IPS DF 6.9 (cell line): ENCODE data around the gene METTL8.
A peak's percentile ranks its signal among the peaks of the same experiment; 100 is the strongest.
"Not testable (repeated sequence)": the region's sequence is repeated elsewhere in the genome, so short reads cannot be mapped to it uniquely, and the experiment has no call there.

ENCODE experiments used
- DNase-seq: peaks from one replicate; pipeline ENCODE4 v3.0.0-alpha.2; 2013; ENCODE audit warnings: low read depth, low spot score
- H3K27ac ChIP-seq: one replicate; pipeline ENCODE4 v1.5.1; 2013; ENCODE audit warnings: low read length, control low read depth
- H3K27me3 ChIP-seq: 2 replicates; pipeline ENCODE4 v1.6.1; 2013; ENCODE audit warnings: mild to moderate bottlenecking, low read length; ENCODE audit not compliant: control insufficient read depth, insufficient read depth
- H3K36me3 ChIP-seq: 2 replicates; pipeline ENCODE4 v1.6.1; 2013; ENCODE audit warnings: low read length; ENCODE audit not compliant: control insufficient read depth, insufficient read depth
- H3K4me1 ChIP-seq: 2 replicates; pipeline ENCODE4 v1.6.1; 2013; ENCODE audit warnings: low read length; ENCODE audit not compliant: control insufficient read depth, insufficient read depth
- H3K4me3 ChIP-seq: 2 replicates; pipeline ENCODE4 v1.5.1; 2013; ENCODE audit warnings: mild to moderate bottlenecking, low read length
- H3K9me3 ChIP-seq: 2 replicates; pipeline ENCODE4 v1.6.1; 2013; ENCODE audit warnings: low read length, inconsistent platforms; ENCODE audit not compliant: control insufficient read depth, insufficient read depth
- WGBS: extraction: QIAGEN DNeasy Blood & Tissue Kit; methylation state at CpG from one replicate; pipeline ENCODE4 v1.1.7; 2013; ENCODE audit warnings: mixed read lengths, missing lambda C conversion rate; ENCODE audit not compliant: insufficient read length, insufficient coverage; 5-methylcytosine and 5-hydroxymethylcytosine counted together

METTL8 gene

DNA sequence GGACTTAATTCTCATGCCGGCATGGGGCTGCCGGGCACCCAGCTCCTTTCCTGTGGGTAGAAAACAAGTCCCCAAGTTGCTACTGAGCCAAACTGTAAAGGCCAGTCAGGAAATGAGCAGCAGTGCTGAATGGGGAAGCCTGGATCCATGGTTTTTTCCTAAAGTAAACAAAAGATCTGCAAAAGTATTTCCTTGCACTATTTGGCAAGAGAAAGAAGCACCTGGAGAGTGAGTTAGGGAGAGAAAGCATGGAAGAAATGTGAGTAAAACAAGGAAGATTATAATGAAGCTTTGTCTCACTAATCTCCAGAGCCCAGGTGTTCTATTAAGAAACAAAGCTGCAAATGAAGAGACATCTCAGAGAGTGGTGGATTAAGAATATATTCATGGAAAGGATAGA is 117.6 kb downstream of the METTL8 start:
- H3K27ac ChIP-seq, result peak overlapping the region; percentile 85
- peaks cover 5% of the 10 kb centered on the region for H3K4me1 ChIP-seq
- no peaks in the 10 kb centered on the region for H3K27me3 ChIP-seq
- peak; percentile 81 for DNase-seq
- H3K4me3 ChIP-seq, result no peak overlapping the region
- H3K36me3 ChIP-seq, result peaks cover 3% of the 10 kb centered on the region; the same call in 1 of the 2 replicates
- whole genome bisulfite sequencing, result no CpG with 5 or more reads among the region's 2 CpGs
- peaks cover 4% of the 10 kb centered on the region for H3K9me3 ChIP-seq

DNA sequence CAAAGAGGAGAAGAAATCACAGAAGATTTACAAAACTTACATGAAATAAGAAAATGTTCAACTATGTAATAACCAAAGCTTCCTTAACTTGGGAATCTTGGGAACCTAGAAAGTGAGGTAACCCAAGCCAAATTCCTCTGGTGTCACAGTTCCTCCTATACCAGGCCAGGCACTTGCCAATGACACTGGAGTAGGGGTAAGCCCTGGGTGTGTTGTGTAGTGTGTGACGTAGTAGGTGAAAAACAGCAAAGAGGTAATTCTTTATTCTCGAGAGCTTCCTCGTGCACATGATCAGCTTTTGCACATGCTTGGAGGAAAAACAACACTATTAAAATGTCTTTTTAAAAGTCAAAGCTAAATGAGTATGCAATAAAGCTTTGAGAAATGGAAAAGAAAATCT is 118.0 kb downstream of the METTL8 start:
- WGBS, result no CpG with 5 or more reads among the region's 3 CpGs
- DNase-seq, result no peak
- Histone ChIP-seq H3K36me3 (peaks cover 3% of the 10 kb centered on the region; the same call in 1 of the 2 replicates), H3K4me1 (peaks cover 5% of the 10 kb centered on the region), H3K4me3 (no peak overlapping the region), H3K27me3 (no peaks in the 10 kb centered on the region), H3K27ac (peak overlapping the region; percentile 85), H3K9me3 (peaks cover 4% of the 10 kb centered on the region)

DNA sequence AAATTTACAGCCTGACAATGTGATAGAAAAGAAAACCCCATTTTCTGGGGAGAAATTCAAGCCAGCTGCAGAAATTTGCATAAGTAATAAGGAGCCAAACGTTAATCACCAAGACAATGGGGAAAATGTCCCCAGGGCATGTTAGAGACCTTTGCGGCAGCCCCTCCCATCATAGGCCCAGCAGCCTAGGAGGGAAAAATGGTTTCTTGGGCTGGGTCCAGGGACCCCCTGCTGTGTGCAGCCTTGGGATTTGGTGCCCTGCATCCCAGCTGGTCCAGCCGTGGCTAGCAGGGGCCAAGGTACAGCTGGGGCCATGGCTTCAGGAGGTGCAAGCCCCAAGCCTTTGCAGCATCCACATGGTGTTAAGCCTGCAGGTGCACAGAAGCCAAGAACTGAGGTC is 121.6 kb downstream of the METTL8 start:
- DNase-seq, H3K4me1 ChIP-seq: not testable (repeated sequence)

DNA sequence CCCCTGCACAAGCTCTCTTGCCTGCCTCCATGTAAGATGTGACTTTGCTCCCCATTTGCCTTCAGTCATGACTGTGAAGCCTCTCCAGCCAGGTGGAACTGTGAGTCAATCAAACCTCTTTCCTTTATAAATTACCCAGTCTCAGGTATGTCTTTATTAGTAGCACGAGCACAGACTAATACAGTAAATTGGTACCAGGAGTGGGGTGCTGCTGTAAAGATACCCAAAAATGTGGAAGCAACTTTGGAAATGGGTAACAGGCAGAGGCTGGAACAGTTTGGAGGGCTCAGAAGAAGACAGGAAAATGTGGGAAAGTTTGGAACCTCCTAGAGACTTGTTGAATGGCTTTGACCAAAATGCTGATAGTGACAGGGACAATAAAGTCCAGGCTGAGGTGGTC is 122.2 kb downstream of the METTL8 start:
- no CpG with 5 or more reads among the region's 1 CpG for WGBS
- not testable (repeated sequence) for H3K27me3 ChIP-seq, H3K4me3 ChIP-seq, DNase-seq, H3K9me3 ChIP-seq, H3K4me1 ChIP-seq, H3K36me3 ChIP-seq, H3K27ac ChIP-seq

More for the DNA sequence above, 121.6 kb downstream of the METTL8 start:
- not testable (repeated sequence) for H3K27me3 ChIP-seq, H3K9me3 ChIP-seq, H3K27ac ChIP-seq, H3K4me3 ChIP-seq, H3K36me3 ChIP-seq
- no CpG with 5 or more reads among the region's 3 CpGs for WGBS

DNA sequence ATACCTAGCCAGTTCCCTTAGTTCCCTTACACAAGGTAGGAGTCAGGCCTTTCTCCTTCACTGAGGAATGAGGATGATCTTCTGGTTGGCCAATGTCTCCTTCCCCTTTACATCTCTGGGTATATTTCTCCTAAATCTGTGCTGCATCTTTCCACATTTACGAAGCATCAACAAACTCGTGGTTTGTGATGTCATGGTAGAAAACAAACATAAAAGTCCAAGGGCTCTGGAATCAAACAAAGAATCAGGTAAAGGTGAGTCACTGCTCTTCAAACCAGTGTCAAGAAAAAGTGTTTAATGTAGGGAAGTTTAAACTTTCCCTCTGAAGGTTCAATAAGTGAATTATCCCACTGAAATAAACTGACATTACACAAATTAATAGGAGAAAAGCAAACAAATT is 122.9 kb downstream of the METTL8 start:
- no CpG with 5 or more reads among the region's 2 CpGs for WGBS
- Histone ChIP-seq H3K27me3 (no peaks in the 10 kb centered on the region), H3K27ac (no peak overlapping the region), H3K36me3 (peaks cover 3% of the 10 kb centered on the region; the same call in 1 of the 2 replicates), H3K4me3 (no peak overlapping the region), H3K4me1 (peaks cover 2% of the 10 kb centered on the region; the same call in 1 of the 2 replicates), H3K9me3 (peaks cover 4% of the 10 kb centered on the region)
- no peak for DNase-seq

DNA sequence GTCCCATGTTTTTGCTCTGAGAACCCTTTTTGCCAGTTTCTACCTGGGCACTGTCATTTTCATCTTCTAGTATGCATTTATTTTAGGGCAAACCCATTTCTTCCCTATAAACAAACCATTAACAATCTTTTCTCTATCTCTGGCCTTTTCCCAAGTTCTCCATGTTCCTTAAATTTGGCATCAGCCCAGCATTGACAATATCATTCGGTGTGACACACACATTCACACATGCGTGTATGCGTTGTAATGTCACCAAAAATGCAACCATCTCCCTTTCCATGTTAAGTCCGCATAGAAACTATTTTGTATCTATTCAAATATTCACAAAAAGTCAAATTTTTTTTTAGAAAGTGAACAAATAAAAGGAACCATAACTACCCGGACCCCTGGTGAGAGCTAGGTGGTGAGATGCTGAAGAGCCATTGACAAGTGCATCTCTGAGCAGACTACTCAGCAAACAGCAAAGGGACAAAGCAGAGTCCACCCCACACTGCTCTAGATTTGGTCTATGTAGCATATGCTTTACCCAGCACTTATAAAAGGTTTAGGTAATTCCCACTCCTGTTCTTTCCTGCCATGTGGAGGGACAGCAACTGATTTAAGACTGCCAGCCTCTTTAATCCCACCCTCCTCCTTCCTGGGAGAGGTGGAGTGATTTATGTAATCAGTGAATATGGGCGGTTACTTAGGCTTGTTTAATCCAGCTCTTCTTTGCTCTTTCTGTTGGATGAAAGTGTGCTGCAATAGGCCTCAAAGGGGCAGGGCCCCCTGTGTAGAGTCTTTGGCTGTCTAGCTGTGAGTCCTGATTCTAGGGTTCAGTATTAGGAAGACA is 124.1 kb downstream of the METTL8 start:
- no peaks in the 10 kb centered on the region for H3K4me1 ChIP-seq
- H3K4me3 ChIP-seq, result no peak overlapping the region
- peaks cover 4% of the 10 kb centered on the region for H3K9me3 ChIP-seq
- H3K36me3 ChIP-seq, result peaks cover 3% of the 10 kb centered on the region; the same call in 1 of the 2 replicates
- H3K27me3 ChIP-seq, result no peaks in the 10 kb centered on the region
- WGBS, result no CpG with 5 or more reads among the region's 6 CpGs
- H3K27ac ChIP-seq, result no peak overlapping the region
- DNase-seq, result no peak

DNA sequence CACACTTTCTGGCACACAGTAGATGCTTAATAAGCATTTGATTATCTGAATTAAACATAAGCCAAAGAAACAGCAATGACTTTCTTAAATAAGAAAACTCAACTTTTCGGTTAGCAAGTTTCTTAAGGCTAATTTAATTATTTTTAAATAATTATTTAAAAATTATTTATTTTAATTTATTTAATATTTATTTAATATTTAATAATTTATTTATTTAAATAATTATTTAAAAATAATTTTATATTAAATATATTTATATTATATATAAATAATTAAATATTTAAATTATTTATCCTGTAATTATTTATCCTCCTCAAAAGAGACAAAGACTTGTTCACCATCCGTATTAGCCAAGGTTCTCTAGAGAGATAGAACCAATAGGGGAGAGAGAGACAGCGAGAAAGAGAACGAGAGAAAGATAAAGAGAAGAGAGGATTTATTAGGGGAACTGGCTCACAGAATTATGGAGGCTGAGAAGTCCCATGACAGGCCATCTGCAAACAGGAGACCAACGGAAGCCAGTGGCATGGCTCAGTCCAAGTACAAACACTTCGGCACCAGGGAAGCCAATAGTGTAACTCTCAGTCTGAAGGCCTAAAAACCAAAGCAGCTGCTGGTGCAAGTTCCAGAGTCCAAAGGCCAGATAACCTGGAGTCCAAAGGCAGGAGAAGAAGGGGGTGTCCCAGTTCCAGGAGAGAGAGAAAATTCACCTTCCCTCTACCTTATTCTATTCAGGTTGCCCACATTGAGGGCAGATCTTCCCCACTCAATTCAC is 125.3 kb downstream of the METTL8 start:
- no peak for DNase-seq
- H3K9me3 ChIP-seq, result peaks cover 4% of the 10 kb centered on the region
- no peaks in the 10 kb centered on the region for H3K27me3 ChIP-seq
- no CpG with 5 or more reads among the region's 6 CpGs for WGBS
- peaks cover 3% of the 10 kb centered on the region; the same call in 1 of the 2 replicates for H3K36me3 ChIP-seq
- H3K4me1 ChIP-seq, result no peaks in the 10 kb centered on the region
- H3K4me3 ChIP-seq, result no peak overlapping the region
- no peak overlapping the region for H3K27ac ChIP-seq

DNA sequence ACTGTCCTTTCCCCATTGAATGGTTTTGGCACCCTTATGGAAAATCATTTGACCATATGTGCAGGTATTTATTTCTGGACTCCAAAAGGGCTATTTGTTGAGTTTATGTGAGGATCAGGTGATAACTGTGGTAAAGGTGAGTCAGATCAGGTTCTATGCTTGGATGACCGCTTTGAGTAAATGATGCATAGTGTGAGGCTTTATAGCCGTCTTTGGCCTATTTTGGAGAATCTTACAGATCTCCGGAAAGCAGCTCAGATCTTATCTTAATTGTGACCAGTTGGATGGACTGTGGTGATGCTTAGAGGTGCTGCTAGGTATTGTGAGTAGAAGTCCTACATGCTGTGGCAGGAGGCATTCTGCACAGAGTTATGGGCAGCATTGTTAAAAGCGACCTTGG is 126.2 kb downstream of the METTL8 start:
- no peak overlapping the region for H3K27ac ChIP-seq
- WGBS, result no CpG with 5 or more reads among the region's 4 CpGs
- DNase-seq, result no peak

DNA sequence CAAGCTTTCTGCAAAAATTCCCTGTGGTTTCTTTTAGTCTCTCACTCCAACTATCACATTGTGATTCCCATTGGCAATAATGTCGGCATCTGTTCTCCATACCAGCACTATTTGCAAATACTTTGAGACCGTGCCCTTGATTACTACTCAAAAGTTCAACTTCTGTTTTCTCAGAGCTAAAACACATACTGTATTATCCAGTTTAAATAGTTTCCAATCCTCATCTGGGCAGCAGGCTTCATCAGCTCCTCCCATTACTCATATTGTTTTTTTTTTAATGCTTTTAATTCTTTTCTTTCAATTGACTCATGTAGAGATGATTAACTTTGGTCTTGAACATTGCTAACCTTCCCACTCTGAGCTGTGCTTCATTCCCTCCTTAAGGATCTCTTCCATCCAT is 135.8 kb downstream of the METTL8 start:
- no peaks in the 10 kb centered on the region for H3K27me3 ChIP-seq
- no peak overlapping the region for H3K27ac ChIP-seq
- H3K4me1 ChIP-seq, result peaks cover 2% of the 10 kb centered on the region; the same call in 1 of the 2 replicates
- H3K9me3 ChIP-seq, result no peaks in the 10 kb centered on the region
- H3K4me3 ChIP-seq, result no peak overlapping the region
- H3K36me3 ChIP-seq, result no peaks in the 10 kb centered on the region
- no CpG with 5 or more reads among the region's 2 CpGs for WGBS
- DNase-seq, result no peak

More for the DNA sequence above, 126.2 kb downstream of the METTL8 start:
- Histone ChIP-seq H3K9me3 (peaks cover 4% of the 10 kb centered on the region), H3K4me3 (no peak overlapping the region), H3K36me3 (peaks cover 3% of the 10 kb centered on the region; the same call in 1 of the 2 replicates), H3K4me1 (no peaks in the 10 kb centered on the region), H3K27me3 (no peaks in the 10 kb centered on the region)

DNA sequence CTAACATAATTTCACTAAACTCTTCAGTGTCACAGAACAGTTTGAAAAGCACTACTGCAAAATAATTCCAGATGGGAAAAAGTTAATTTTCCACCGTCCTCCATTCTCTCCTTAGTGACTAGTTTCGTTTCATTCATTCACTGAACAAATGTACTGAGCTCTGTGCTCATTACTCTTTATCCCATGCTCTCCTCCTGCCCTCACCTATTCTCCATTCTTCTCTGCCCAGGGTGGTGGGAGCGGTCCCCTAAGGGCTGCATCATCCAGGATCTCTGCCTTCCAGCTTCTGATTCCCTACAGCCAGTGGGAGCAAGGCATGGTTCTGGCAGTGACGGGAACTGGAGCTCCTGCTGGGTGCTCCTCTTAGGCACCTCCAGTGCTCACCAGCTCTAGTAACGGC is 139.2 kb downstream of the METTL8 start:
- Histone ChIP-seq H3K9me3 (no peaks in the 10 kb centered on the region), H3K4me1 (peaks cover 2% of the 10 kb centered on the region; the same call in 1 of the 2 replicates), H3K36me3 (no peaks in the 10 kb centered on the region), H3K4me3 (no peak overlapping the region), H3K27me3 (no peaks in the 10 kb centered on the region), H3K27ac (no peak overlapping the region)
- WGBS, result no CpG with 5 or more reads among the region's 5 CpGs
- no peak for DNase-seq
